ENCODE results near the gene C1QTNF7.

DNA sequence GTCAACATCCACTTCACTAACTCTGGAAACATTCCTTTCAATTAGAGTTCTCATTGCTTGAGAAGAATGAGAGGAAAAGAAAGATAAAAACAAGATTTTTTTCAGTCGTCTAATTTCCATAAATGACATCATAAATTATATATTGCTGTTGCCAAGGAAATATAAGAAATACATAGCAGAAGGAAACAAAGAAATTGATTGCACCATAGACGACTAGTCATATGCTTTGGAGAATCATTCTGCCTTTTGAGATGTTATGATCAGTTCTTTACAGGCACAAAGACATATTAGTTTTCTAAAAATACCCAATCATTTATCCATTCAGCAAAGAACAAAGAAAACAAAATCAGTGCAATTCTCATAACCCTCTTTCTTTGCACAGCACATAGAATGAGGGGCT, 672 bp upstream of the C1QTNF7 start:
- TF ChIP-seq, protein P1, sequence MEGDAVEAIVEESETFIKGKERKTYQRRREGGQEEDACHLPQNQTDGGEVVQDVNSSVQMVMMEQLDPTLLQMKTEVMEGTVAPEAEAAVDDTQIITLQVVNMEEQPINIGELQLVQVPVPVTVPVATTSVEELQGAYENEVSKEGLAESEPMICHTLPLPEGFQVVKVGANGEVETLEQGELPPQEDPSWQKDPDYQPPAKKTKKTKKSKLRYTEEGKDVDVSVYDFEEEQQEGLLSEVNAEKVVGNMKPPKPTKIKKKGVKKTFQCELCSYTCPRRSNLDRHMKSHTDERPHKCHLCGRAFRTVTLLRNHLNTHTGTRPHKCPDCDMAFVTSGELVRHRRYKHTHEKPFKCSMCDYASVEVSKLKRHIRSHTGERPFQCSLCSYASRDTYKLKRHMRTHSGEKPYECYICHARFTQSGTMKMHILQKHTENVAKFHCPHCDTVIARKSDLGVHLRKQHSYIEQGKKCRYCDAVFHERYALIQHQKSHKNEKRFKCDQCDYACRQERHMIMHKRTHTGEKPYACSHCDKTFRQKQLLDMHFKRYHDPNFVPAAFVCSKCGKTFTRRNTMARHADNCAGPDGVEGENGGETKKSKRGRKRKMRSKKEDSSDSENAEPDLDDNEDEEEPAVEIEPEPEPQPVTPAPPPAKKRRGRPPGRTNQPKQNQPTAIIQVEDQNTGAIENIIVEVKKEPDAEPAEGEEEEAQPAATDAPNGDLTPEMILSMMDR (IDR thresholded peaks at IDR 0.05; ENCODE audit: low read depth, low read length): no peak
- no peak for TF ChIP-seq EZH2phosphoT487 (IDR thresholded peaks at IDR 0.05; ENCODE audit: low read depth)

All from OCI-LY3 (cell line).